Right ventricle myocardium inferior (tissue), 1 donor: Measurements from ENCODE around the gene CIAO2B. TPM values are rescaled to one million over a fixed set of nuclear protein-coding genes. Genes with fewer than 3 reads are reported as not detected.

Experiments used
- ATAC-seq: fragments of 200-7000 bp; cut with Tn5 transposase; one replicate; pipeline ENCODE4 v1.9.1; 2020; ENCODE audit warnings: mild to moderate bottlenecking, moderate library complexity
- DNase-seq: peaks from one replicate; pipeline ENCODE4 v3.0.0; 2021; ENCODE audit errors: missing footprints
- intact Hi-C: fragments of 100-400 bp; cut with DNase I; formaldehyde crosslinking; loops from one replicate; pipeline ENCODE4 v1.11.0; 2022
- total RNA-seq: library from RNA; stranded (reverse); fragmentation: NEBNext Ultra II Directional; extraction: Animal tissue kit (Norgen Biotek cat#: 25700); gene quantifications from one replicate; pipeline ENCODE4 v1.2.1, GENCODE V29; 2021
- donor health status: DM: no; HTN: yes; CAD: no; lungs with severe emphysema.

Gene CIAO2B
- total RNA-seq, 1 donor from 2014 or later: 127 TPM

DNA sequence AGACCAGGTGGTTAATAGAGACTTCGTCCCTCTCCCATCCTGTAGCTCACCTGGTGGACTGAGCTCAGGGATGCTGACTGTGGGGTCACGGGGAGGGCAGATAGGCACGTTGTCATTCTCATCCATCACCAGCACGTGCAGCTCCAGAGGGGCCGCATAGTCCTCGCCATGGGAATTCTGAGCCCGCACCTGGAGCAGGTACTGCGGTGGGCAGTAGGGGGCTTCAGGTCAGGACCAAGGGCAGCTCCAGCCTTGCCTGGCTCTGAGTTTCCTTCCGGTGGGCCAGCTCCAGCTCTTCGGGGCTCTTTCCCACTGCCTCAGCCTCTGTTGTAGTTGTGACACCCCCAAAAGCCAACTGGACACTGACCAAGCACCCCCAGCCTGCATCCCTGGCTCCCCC lies 21.1 kb downstream of the CIAO2B start:
- no peak for ATAC-seq
- intact Hi-C loops: no loop called here
- peak; percentile 31 for DNase-seq

DNA sequence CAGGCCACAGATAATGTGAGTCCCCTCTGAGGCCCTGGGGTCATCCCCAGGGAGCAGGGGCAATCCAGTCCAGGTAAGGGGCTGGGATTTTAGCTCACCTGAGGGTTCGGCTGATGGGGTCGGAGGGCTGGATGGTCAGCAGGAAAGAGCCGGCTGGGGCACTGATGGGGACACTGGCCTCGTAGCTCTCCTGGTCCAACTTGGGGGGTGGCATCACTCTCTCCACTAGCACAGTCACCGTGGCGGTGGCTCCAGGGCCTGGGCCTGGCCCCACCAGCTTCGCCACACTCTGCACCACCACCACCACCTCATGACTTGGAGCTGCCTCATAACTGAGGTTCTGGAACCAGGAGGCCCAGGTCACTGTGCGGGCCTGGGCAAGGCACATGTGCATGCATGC lies 22.4 kb downstream of the CIAO2B start:
- intact Hi-C loops: no loop called here
- no peak for ATAC-seq
- DNase-seq: peak; percentile 50

DNA sequence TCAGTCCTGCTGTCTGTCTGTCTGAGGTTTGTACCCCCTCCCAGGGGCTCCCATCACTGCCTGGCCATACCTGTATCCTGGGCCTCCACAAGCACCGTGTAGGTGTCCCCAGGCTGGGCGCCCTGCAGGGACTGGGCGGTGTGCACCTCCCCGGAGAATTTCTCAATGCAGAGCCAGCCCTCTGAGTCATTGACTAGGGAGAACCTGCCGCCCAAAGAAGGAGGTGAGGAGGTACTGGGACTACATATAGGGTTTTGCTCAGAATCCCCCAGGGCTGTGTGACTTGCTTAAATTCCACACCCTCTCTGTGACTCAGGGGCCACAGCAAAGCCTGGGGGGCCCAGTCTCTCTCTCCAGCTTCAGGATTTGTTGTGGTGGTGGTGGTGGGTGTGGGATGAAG lies 23.1 kb downstream of the CIAO2B start:
- DNase-seq: no peak

DNA sequence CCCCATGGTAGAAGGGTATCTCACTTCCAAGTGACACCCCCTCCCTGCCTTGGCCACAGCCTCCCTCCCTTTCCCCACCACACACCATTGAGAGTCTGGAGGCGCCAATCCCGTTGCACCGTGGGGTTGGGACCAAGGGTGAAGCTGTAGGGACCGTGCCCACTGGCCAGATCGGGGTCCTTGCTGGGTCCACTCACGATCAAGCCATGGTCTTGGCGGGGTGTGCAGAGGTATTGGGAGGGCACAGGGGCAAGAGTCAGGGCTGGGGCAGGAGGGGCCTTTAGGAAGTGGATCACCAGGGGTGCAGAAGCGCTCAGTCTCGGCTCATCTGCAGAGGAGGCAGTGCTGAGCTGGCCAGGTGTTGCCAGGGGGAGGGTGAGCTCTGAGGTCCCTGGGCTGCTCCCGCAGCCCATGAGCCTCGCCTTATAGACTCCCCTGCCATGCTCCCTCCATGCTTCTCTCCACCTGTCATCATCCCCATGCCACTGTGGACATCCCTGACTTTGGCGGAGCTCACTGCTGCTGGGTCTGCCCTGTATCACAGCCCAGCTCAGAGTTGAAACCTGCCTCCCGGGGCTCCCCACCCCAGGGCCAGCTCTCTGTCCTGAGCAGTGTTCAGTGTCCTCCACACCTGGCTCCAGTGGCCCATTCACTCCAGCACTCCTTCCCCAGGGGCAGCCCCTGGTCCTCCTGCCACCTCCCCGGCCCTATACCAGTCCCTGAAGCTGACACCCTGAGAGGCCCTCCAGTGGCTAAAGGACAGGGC lies 23.8 kb downstream of the CIAO2B start:
- no peak for ATAC-seq
- no peak for DNase-seq
- intact Hi-C loops: no loop called here

More for the DNA sequence above, 23.1 kb downstream of the CIAO2B start:
- ATAC-seq: no peak
- intact Hi-C loops: no loop called here

DNA sequence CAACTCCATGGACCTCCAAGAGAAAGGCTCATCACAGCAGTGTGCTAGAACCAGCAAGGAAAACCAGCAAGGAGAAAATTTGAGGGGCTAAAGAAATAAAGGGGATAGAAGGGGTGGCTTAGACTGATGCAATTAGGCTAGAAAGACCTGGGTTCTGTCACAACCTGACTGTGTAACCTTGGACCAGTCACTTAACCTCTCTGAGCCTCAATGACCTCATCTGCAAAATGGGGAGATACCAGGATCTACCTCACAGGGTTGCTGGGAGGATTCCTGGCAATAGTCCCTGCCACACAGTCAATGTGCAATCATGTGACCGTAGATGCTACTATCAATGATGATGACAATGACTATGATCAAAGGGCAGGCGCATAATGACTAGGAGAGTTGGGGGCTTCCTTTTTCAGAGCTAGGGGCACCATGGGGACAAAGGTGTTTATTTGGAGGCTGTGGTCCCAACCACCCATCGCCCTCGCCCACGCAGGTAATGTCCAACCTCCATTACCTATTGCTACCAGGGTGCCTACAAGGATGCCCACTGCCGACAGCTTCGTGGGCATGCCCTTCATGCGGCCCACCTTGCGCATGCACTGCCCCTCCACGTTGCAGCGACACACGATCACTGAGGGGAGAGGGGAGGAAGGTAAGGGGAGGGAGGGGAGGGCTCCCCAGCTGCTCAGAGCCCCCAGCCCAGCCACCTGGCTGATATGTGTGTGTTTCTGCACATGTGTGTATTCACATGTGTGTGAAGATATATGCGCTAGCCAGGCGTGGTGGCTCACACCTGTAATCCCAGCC lies 25.2 kb downstream of the CIAO2B start:
- DNase-seq (no peak), ATAC-seq (no peak)
- intact Hi-C loops: no loop called here

DNA sequence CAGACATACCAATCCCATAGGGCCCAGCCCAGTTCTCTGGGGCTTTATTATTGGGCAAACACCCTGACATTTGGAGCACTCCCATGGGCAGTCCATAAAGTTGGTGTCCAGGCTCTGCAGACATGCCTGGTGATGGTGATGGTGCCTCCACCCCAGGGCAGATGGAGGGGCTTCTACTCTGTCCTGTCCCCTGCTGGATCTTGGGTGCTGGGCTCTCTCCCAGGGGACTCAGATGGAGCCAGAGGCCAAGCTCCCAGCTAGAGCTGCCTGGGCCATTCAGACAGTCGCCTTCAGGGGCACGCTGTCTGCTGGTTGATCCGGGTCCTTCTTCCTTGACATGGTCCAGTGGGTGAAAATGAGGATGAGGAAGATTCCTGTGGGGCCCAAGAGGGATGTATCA lies 26.1 kb downstream of the CIAO2B start:
- DNase-seq (no peak), ATAC-seq (no peak)
- intact Hi-C loops: no loop called here

DNA sequence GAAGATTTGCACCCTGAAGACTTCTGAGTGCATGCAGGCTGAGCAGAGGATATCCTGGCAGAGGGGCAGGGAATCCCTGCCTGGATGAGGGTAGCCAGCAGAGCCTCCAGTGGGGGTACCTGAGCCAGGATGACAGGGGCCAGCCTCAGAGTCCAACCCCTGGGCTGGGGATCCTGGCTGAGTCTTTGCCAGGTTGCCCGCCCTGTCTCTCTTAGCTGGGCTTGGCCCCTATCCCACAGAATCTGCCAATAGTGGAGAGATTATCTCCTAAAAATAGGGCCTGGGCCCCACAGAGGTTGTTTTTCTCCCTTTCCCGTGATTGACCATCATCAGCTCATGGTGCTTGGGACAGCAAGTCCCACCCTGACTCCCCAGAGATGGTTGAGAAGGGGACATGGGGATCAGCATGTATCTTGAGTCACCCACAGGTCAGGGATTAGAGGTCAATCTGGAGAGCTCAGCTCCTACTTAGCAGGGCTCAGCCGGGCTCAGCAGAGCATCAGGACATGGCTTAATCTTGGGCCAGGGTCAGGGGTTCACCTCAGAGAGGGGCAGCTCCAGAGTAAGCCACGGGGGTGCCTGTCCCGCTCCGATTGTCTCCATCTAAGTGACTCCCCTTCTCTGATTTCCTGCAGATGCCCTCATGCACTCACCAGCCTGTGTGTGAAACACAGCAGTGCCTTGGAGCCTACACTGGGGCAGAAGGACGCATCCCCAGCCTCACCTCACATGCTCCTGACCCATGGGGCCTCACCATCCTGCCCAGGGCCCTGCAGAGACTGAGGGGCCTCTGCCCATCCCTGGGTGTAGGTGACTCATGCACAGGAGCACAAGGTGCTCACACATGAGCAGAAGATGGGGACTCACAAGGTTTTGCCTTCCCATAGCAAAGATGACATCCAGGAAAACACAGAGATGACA lies 27.0 kb downstream of the CIAO2B start:
- peak; percentile 1 for ATAC-seq
- DNase-seq: no peak
- intact Hi-C loops: no loop called here

DNA sequence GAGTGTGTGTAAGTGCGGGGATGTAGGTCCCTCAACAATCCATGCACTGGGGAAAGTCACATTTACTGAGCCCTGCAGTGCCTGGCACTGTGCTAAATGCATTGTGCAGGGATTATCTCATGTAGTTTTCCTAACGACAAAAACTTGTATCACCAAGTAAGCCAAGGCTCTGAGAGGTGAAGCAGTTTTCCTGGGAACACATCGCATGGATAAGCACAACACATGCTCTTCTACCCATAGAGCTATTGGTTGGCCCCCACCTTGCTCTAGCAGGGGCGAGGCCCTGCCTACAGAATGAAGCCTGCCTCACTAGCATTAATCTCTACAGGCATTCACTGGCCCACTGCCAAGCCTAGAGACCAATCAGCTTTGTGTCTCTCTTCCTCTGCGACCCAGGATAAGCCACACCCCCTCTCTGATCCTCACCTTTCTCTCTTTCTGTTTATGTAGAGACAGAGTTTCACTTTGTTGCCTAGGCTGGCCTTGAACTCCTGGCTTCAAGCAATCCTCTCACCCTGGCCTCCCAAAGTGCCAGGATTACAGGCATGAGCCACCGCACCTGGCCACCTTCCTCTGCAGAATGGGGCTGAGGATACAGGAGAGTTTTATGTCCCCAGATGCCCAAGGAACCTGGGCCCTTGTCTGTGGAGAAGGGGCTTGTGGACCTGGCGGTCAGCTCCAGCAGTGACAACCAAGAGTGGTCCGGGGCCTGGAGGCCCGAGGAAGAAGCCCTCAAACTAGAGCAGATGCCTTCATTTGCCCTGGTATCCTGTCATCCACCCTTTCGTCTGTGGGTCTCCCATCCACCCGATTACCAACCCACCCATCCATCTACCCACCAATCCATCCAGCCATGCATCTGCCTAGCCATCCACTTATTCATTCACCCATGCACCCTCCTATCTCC lies 28.3 kb downstream of the CIAO2B start:
- peak; percentile 85 for DNase-seq
- peak; percentile 52 for ATAC-seq
- intact Hi-C loops: no loop called here

DNA sequence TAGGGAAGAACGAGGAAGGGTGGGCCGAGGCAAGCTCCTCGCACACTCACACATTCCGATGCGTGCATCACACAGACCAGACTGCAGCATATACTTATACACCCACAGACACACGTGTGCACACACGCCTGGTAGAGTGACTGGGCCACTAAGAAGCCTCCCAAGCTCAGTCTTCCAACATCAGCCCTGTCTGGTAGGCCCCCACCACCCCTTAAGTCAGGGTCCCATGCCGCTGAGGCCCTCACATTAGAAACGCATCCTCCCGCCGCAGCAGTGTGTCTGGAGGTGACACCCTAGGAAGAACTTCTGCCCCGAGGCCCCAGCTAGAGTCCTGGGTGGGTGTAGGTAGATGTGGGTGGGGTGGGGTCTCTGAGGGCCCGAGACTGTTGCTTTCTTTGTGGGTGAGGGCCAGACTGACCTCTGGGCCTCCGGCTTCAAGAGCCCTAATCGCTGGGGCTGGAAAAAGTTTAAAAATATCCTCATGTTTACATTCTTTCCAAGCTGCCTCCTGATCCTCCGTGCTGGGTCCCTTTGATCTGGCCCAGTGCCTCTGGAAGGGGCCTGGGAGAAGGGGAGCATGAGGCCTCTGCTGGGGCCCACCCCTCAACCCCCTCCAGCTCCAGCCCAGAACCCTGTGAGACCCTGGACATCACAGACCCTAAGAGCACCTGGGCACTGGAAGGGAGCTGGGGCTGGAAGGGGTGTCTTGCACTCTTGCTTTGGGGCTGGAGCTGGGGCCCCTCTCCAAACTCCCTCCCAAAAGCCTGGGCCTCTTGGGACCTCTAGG lies 29.2 kb downstream of the CIAO2B start:
- no peak for DNase-seq
- peak; percentile 32 for ATAC-seq
- intact Hi-C loops: loop anchor here (1.0 to 5.0 kb wide), 2 partner anchors 32 to 256 kb away; partner anchors contain the start of gene CES2

DNA sequence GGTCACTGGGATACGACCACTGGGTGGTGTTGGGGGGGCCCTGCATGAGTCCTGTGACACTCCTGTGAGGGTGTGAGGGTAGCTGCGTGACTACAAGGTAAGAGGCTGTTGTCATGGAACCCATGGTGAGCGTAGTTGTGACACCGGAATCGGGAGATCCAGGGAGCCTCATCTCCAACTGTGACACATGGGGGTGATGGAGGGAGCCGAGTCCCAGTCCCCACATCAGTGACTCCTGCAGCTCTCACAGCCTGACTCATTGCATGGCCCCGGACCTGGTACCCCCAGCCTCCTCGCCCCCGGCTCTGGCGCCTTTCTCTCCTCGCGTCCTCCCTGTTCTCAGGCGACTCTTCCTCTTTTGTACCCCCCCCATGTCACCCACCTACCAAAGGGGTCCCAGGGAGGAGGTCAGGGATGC lies 29.8 kb downstream of the CIAO2B start:
- intact Hi-C loops: loop anchor here (1.0 to 5.0 kb wide), 2 partner anchors 33 to 257 kb away; partner anchors contain the start of gene CES2
- DNase-seq: no peak
- ATAC-seq: no peak

DNA sequence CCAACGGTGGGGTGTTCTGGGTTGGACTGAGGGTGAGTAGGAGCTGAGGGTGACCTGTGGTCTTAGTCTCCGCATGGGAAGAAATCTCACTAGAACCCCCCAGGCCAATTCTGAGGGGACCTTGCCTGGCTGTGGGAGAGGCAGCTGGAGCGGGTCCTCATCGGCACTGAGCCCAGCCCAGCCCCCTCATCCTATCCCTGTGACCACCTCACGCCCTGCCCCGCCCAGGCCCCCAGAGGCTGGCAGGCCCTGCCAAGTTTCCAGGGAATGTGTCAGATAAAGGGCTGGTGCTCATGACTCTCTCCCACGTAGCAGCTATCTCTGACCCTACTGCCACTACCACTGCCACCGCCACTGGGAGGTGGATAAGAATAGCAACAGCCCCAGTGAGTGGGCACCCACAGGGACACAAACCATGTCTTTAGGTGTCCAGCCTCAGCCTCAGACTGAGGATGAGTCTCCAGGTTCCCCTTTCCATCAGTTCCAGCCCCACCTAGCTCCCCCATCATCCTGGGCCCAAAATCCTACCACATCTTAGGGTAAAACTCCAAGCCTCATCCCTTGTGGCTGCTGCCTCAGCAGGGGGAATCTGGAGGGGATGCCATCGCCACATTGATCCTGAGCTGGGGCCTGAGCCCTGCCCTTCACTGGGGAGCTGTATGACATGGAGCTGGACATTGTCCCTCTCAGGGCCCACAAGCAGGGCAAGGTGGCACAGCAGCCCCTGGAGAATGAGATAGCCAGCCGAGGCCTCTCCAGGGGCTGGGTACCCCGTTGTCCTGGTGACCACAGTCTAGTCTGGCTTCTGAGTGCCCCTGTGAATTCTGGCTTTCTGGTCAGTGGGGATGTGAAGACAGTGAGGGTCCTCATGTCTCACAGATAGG lies 30.4 kb downstream of the CIAO2B start:
- ATAC-seq (peak; percentile 66), DNase-seq (no peak)
- intact Hi-C loops: loop anchor here (1.0 to 5.0 kb wide), 3 partner anchors 20 to 258 kb away; partner anchors contain the start of gene CES2

DNA sequence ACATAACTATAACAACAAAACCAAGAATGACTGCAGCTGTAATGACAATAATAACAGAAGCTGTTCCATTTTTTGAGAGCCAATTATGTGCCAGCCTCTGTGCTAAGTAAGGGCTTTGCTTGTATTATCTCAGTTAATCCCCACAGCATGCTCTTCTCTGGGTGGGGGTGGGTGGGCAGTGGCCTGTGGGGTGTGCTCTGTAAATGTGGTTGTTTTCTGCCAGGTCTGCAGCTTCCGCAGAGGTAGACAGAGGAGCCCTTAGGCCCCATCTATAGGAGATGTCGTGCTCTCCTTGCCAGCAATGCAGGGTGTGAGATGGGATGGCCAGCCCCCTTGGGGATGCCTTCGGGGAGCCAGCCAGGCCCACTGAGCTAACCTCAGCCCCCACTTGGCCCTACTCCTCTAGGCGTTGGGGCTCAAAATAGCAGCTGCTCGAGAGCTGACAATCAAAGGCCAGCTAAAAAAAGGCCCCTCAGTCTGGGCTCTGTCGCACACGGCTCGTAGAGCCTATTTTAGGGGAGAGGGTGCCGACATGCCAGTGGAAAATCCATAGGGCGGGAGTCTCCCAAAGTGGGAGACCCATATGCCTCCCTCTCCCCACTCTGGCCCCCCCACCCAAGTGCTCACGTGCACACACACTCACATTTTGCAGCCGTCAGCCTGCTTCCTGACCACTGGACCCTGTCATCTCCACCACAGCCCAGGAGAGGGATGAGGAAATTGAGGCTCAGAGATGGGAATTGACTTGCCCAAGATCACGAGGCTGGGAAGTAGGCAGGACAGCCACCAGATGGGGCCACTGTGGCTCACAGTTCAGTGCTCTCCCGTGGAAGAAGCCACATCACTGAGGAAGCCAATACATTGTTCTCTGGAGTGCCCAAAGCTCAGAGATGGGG lies 31.3 kb downstream of the CIAO2B start:
- no peak for DNase-seq
- peak; percentile 43 for ATAC-seq
- intact Hi-C loops: loop anchor here (1.0 to 5.0 kb wide), 2 partner anchors 20 to 34 kb away; partner anchors contain the start of gene CES2

DNA sequence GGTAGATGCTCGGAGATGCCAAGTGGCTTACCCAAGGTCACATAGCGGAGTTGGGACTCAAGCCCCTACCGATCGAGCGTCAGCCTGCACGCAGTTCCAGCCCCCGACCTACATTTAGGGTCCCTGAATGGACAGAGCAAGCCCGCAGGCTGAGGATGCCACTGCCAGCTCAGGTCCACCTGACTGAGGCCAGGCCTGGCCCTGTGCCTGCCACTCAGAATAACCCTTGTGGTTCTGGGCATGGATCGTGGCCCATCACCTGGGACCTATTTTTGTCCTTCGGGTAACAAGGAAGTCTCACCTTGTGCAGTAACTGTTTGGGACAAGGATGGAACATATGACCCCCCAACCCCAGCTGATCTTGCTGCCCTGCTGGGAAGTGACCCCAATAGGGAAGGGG lies 32.6 kb downstream of the CIAO2B start:
- ATAC-seq: no peak
- DNase-seq: no peak
- intact Hi-C loops: loop anchor here (5.0 kb wide), 1 partner anchor 36 kb away; the partner anchor contains the start of gene CES2

DNA sequence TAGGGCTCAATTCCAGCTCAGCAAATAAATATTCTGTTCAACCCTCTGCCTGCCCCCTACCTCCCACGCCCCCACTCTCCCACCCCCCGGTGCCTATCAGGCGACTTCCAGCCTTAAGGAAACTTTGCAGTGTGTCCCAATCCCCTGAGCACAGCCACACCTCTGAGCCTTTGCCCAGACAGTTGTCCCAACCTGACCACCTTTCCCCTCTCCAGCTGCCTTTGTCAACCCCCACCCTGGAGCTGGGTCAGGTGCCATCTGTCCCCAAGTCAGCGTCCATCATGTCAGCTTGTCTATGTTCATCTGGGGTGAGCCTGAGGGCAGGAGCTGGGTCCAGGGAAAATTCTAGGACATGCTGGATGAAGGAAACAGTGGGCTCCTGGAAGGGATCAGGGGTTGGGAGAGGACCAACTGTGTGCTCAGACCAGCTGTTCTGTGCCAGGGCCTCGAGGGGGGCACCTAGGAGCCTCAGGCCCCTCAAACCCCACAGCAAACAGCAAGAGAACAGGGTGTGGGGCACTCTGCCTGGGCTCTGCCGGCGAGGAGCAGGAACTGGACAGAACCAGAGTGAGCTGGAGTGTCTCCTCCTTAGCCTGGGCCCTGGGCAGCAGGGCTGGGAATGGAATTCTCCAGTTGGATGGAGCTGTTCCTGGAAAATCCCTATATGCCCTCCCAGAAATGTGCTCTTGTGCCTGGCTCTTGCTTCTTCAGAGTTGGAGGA lies 33.3 kb downstream of the CIAO2B start:
- intact Hi-C loops: loop anchor here (5.0 kb wide), 1 partner anchor 36 kb away; the partner anchor contains the start of gene CES2

More for the DNA sequence above, 33.3 kb downstream of the CIAO2B start:
- DNase-seq (no peak), ATAC-seq (no peak)
